Activated CD4-positive, CD25-positive, alpha-beta regulatory T cell treated with anti-CD3 and anti-CD28 coated beads, Interleukin-2, amount 50 U/mL, for 72 hours (primary cell): Measurements from ENCODE around the gene PHF21B.
A peak's percentile ranks its signal among the peaks of the same experiment; 100 is the strongest.
"Not testable (repeated sequence)": the region's sequence is repeated elsewhere in the genome, so short reads cannot be mapped to it uniquely, and the experiment has no call there.

Experiments used
- DNase-seq: peaks from one replicate; pipeline ENCODE4 v3.0.0; 2021

Gene PHF21B

DNA sequence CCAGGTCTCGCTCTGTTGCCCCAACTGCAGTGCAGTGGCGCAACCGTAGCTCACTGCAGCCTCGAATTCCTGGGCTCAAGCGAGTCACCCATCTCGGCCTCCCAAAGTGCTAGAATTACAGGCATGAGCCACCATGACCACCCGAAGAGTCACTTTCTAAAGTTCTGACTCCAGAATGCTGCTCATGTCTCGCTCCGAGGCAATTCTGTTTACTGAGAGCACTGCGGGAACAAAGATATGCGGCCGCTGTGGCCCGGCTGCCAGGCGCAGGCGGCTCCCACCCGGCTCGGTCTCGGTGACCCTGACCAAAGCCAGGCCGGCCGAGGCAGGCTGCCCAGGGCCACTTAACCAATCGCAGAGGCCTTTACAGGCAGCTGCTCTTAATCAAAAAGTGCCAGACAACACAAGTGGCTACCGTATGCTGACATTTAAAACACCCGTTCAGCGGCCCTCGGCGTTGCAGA is 78.7 kb downstream of the PHF21B start:
- no peak for DNase-seq

DNA sequence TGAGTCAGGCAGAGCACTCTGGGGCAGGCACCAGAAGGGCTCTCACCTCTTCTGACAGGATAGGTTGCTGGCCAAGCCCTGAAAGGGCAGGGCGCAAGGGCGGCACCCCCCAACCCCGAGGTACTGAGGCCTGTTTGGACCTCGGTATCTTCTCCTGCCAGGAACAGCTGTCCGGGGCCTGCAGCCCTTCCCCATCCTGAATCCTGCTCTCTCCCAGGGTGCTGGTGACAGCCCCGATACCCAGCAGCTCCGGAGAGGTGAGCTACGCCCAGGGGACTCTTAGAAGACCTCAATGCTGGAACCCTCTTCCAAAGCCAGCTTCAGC is 79.1 kb downstream of the PHF21B start:
- DNase-seq: no peak

DNA sequence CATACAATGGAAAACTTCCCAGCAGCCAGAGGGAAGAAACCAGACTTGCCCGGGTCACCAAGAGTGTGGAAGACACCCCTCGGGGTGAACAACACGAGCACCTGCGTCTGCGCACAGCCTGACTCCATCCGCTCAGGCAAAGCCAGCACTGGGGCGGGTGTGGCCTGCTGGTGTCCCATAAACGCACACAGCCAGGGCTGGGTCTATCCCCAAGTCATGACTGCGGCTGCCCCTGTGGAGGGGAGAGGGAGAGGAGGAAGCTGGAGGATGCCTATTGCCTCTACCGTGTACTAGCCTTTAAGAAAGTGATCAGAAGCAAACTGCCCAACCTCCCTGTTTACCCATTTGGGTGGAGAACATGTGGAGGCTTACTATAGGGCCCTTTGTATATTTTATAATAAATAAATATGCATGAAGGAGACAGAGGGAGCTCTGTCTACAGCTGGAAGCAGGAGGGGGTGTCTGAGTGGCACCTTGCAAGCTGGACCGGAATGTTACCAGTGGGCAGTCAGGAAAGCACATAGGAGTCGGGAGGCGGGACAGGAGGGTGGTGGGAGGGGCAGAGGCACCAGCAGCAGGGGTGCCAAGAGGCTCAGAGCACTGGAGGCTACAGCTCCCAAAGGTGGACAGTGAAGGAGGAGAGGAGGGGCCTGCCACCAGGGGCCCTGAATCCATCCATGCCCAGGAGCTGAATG is 79.6 kb downstream of the PHF21B start:
- no peak for DNase-seq

DNA sequence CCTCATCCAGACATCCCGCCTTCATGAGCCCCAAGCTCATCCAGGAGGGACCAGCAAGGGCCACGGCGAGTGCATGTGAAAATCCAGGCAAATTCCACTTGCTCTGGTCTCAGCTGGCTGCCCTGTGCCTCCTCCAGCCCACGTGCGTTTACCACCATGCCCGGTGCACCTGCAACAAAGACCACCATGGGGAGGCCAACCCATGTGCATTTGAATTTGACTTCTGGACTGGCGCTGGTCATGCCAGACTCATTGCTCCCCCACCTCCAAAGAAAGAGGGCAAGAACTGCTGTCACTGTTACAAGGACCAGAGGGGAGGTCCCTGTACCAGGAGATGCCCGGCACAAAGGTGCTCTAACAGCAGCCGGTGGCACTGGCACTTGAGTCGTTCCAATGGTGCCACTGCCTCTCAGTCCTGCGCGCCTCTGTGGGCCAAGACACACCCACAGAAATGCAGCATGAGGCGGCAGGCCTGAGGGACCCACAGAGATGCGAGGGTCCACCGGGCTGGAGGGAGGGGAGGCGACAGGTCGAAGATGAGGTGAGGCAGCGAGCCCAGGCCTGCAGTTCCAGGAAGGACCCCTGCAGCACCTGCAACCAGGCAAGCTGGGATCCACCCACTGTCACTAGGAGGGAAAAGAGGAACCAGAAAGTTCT is 80.3 kb downstream of the PHF21B start:
- DNase-seq: no peak

DNA sequence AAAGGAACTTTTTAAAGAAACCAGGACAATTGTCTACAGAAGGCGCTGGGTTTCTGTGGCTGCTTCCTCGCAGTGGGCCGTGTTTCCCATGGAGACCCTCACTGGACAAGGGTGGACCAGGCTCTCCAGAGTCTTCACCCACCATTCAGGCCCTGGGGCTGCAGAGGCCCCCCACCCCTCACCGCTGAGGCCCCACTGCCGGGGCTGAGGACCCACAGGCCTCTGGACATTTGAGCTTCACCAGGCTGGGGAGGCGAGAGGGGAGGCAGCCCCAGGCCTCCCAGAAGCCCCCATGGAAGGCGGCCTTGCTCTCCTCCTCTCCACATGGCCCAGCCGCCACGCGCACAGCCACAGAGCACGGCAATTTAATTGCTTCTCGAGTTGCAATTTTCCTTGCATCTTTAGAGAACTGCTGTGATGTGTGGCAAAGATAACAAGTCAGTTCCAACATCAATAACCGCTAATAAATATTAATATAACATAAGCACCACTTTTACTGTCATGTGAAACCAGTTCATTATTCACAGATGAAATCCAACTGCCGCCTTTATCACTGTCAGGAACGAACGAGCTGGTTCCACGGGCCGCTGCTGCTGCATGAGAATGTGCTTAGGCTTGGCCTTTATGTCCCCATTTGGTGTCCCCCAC is 81.0 kb downstream of the PHF21B start:
- no peak for DNase-seq

DNA sequence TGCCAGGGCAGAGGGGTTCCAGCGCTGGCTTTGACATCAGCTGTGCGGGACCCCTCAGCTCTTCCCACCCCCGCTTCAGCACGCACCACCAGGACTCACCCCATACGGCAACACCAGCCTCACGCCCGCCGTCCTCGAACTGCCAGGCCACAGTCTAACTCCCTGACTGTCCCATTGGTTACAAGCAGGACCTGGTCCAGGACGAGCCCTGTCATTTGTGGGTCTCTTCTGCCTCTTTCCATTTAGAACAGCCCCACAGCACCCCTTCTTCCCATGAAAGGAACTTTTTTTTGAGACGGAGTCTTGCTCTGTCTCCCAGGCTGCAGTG is 81.7 kb downstream of the PHF21B start:
- DNase-seq: no peak

DNA sequence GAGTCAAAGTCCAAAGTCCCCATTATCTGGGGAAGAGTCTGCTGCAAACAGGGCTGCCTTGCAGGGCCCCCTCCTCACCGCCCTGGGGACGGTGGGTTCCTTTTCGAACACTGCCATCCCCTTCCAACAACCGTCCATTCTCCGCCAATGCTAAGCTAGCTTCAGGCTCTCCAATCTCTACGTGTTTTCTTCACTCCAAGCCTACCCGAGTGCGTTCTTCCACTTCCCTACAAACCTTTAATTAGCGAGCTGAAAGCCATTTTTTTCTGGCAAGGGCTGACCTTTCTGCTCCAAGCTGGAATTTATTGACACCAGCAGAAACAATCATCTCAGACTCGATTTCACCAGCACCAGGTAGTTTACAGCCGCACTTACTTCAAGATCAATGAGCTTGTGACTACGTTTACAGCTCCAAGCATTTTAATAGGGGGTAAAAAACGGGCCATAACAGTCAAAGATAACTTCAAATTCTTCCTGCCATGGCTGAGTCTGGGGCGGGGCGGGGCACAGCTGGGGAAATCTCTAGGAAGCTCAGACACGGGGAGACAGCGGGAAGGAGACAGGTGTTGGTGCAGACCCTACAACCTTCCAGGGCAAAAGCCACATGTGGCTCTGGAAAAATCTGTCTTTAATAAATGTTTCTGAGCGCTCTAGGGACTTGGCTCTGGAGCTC is 82.2 kb downstream of the PHF21B start:
- no peak for DNase-seq

DNA sequence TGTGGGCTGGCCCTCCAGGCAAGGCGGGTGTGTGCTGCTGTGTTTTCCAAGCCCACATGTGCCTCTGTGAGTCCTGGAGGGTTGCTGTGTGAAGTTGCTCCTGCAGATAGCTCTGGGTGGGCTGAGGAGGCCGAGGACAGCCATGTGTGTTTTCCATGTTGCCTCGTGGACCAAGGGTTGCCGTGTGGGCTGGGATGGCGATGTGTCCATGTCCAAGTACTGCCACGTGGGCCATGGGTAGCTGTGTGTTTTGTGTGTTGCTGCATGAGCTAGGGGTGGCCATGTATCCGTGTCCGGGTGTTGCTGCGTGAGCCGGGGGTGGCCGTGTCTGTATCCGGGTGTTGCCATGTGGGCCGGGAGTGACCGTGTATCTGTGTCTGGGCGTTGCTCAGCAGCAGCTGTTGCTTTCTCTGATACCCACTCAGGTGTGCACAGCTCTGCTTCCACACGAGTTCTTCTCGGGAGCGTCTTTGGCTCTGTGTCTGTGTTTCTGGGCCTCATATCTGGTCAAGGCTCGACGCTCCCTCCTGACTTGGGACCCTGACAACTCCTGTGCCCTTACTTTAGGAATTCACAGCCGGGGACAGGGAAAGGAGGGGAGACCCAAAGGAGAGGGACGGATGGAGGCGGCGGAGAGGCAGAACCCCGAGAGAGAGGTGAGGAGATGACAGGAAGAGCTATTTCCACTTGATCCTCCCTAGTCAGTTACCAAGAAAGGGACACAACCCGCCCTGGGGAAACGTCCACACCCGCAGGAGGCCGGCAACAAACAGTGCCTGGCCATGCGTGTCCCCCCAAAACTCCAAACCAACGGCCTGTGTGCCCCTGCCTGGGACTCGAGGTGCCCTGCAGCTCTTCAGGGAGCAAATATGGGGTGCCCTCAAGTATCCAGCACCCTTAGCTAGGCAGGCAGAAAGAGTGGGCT is 83.1 kb downstream of the PHF21B start:
- no peak for DNase-seq

DNA sequence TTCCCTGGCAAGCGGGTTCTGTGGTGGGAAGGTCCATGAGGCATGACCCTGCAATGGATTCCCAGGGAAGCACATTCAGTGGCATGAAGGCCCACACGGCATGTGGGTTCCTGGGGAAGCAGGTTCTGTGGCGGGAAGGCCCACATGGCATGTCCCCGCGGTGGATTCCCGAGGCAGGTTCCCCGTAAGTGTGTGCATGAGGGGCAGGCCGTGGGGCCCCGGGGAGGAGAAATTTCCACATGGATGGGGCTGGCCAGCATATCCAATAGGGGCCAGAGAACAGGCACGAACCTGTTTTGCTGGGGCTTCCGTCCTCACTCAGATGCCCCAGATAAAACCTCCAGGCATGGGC is 83.7 kb downstream of the PHF21B start:
- DNase-seq: no peak

DNA sequence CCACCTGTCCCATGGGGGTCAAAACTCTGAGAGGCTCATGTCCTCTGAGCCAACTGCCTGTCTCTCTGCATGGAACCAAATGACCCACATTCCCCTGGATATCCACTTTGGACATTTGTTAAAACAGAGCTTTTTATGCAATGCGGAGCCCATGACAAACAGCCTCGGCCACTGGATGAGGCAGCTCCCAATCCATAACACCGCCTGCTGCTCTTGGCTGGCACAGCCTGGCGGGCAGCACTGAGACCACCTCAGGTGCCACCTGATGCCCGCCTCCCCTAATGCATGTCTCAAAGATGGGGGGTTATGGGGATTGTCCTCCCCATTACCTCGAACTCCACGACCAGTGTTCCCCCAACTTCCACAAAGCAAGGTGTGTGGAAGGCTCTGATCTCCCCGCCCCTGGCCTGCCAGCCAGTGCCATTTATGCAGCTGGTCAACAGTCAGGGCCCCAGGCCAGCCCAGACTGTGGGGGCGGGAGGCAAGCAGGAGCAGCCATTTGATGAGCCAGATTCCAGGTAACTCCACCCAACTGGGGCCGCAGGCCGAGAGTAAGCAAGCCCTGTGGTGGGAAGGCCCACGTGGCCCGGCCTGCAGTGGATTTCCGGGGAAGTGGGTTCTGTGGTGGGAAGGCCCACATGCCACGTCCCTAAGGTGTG is 84.2 kb downstream of the PHF21B start:
- DNase-seq: no peak

DNA sequence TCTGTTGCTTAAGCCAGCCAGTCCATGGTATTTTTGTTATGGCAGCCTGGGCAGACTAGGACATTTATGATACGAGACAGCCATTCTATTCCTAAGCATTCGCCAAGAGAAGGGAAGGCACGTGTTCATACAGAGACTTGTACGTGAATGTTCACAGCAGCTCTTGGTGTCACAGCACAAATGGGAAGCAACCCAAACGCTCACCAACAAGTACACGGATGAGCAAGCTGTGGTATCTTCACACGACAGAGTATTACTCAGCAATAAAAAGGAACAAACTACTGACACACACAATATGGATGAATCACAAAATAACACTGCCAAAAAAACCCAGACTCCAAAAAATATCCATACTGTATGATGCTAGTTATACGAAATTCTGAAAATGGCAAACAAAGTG is 85.1 kb downstream of the PHF21B start:
- DNase-seq: no peak

DNA sequence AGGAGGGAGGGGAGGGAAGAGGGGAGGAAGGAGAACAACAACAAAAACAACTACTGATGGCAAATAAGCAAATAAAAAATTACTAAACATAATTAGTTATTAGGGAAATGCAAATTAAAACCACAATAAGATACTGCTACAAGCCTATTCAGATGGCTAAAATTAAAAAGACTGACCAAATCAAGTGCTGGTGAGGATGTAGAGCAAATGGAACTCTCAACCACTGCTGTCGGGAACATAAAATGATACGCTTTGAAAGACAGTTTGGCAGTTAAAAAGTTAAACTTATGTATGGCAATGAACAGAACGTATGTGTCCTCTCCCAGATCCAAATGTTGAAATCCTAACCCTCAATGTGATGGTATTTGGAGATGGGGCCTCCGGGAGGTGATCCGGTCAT is 85.7 kb downstream of the PHF21B start:
- DNase-seq: no peak

DNA sequence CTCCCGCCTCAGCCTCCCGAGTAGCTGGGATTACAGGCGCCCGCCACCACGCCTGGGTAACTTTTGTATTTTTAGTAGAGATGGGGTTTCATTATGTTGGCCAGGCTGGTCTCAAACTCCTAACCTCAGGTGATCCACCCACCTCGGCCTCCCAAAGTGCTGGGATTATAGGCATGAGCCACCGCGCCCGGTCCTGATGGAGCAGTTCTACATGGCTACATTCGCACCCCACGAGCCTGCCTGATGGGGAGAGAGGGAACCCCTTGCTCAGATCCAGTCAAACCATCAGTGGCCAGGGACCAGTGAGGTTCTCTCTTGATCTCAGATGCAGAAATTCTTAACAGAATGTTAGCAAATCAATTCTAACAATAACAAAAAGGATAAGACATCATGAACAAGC is 88.0 kb downstream of the PHF21B start:
- DNase-seq: not testable (repeated sequence)

DNA sequence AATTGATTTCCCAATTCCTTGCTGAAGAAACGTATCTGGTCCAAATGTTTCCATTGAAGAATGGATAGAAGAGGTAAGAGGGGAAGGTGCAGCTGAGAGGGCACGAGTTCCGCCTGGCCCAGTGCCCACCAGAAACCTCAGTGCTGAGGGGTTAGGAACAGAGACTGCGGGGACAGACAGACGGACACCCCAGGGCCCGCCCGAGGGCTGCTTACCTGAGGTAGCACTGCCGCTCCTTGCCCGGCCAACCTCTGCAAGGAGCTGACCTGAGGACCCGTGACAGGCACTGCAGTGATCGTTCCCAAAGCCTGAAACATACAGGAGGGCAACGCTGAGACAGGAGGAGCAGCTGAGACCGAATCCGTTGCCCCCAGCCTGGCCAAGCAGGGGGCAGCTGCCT is 89.6 kb downstream of the PHF21B start:
- DNase-seq: no peak

DNA sequence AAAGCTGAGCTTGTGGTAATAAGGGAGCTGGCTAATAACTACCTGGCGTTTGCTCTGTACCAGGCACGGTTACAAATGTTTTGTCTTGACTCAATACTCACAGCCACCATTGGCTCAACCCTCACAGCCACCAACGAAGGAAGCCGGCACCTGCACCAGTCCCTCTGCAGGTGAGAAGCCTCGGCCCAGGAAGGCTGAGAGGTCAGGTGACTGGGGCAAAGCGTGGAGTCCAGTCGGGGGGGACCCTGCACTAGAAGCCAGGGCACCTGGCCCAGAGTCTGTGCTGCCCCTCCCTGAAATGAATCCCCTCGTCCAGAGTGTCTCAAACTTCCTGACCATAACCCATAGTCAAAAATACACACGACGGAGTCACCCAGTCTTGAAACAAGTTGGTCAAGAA is 90.1 kb downstream of the PHF21B start:
- no peak for DNase-seq

DNA sequence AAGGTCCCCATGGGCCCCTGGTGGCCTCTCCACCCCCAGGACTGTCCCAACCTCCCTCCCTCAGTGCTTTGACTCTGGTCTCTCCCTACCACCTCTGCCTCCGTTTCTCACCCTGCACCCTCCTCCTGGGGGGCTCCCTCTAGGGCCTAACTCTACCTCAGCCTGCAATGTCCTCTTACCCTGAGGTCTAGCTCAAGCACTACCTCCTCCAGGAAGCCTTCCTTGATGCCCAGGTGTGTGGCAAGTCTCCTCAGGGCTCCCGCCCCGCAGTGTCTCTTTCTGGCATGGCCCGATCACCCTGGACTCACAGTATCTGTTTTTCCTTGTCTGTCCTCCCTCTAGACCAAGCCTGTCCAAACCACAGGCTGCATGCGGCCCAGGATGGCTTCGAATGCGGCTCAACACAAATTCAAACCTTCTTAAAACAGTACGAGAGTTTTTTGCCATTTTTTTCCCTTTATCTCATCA is 90.8 kb downstream of the PHF21B start:
- no peak for DNase-seq

DNA sequence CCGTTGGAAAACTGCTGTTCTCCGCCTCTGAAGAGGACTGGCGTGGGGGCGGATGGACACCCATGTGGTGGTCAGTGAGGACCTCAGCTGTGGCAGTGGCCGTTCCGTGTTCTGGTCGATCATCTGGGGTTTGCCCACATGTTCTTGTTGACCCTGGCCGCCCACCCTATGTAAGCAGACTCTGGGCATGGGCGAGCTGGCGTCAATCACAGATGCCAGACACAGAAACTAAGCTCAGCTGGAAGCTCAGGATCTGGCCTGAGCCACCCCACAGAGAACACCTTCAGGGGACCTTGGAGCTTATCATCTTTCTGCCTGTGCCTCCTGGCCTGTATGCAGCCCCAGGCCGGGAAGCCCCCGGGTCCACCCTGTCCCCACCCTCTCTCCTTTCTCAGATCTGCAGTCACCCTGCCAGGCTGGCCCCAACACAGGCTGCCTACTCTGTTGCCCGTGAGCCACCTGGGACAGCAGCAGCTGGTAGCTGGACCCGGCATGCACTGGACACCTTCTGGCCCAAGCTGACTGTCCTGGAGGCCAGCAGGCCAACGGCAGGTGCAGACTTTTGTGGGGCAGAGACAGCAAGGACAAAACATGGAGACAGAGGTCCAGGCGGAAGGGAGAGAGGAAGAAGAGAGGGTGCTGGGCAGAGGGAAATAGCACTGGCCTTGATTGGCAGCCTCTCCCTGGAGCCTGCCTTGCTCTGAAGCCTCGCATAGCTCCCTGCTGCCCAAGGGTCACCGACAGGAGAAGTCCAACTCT is 91.5 kb downstream of the PHF21B start:
- no peak for DNase-seq

DNA sequence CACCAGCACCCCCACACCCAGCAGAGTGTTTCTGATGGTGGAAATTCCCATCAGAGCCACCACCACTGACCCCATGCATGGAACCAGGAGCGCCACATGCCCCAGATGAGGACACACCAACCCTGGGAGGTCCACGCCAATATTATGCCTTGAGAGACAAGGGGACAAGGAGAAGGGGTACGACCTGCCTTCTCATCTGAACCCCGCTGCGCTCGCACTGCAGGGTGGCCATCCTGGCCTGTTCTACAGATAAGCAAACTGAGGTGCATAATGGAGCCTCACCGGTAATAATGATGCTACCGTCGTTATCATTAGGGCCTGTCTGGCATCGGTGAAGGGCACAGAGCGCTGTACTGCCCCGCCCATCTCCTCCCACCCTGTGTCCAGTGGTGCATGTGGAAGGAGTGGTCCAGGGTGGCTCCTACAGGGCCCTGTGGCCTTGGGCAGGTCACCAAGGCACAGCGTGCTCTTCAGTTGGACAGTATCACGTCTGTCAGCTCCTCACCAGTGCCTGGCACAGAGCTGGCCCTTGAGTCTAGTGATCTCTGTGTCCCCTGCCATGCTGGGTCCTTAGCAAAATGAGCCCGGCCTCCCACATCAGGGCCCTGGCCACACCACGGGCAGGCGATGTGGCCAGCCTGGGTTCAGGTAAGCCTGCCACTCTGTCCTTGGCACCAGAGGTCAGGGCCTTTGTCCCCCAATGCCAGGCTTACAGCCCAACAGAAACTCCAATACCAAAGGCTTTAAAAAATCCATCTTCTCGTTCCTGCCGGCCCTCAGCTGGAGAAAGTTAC is 92.2 kb downstream of the PHF21B start:
- no peak for DNase-seq

DNA sequence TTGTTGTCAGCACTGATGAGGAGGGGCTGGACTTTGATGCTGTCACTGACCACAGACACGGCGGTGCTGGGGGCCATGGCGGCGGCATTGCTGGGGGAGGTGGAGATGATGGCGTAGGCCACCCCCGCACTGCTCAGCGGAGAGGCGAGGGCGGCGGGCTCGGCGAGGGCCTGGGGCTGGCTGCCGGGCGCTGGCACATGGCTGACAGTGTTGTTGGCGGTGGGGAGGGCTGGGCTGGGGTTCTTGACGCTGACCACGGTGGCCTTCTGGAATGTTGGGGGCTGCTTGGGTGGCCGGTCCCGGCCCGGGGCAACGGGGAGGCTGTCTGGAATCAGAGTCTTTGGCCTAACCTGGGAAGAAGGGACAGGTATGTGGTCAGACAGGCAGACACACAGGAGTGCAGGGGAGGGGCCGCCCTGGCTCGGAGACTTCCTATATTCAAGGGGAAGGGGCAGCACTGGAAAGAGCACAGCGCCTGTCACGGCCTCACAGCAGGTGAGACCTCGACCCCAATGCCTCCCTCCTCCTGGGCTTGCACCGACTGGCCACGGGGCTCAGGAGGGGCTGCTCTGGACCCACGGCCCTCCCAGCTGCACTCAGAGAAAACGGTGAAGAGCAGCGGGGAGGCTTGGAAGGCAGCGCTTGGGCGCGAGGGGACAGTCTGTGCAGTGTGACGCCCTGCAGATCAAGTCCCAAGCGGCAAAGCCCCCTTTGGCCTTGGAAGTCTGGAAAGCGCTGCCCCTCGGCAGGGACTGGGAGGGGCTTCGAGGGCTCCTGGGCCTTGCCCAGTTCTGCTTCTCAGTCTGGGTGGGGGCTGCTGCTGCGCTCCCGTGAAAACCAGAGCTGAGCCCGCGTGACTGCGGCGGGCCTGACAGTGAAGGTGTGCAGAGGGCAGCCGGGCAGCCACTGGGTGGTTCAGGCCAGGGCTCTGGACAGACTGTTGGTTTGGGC is 93.2 kb downstream of the PHF21B start:
- DNase-seq: peak; percentile 26

DNA sequence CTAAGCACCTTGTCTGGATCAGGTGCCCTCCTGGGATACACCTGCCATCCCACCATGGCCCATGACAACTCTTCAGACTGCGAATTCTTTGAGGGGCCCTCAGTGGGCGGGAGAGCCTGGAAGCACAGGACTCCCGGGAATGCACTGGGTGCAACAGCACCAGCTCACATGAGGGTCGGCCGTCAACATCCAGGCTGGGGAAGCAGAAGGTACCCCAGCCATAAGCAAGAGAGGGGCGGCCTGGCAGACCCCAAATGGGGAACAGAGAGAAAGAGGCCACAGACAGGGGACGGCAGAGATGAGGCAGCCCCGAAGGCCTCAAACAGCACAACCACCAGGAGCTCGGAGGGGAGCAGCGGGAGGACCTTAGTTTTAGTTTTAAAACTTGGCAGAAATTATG is 94.4 kb downstream of the PHF21B start:
- peak; percentile 17 for DNase-seq
